Jurkat, Clone E6-1 (cell line): ENCODE data around the gene SENP1.

ENCODE experiments used
- DNase-seq: peaks from one replicate; pipeline ENCODE4 v3.0.0-alpha.2; 2011; ENCODE audit warnings: low read depth, low spot score
- H3K4me3 ChIP-seq: 2 replicates; pipeline ENCODE4 v1.5.1; 2011; ENCODE audit warnings: mild to moderate bottlenecking, low read length, control low read depth, moderate library complexity

The SENP1 gene

GRCh38 chr12:48005001-48005749, 100.7 kb downstream of the SENP1 start:
- H3K4me3 ChIP-seq, result no peak overlapping the region
- no peak for DNase-seq

- DNase-seq, result no peak
These were observed 101.6 kb downstream of the SENP1 start, which contains the start of gene COL2A1 for GRCh38 chr12:48004053-48004941. Gene COL2A1 (minus strand): TSS chr12:48004476. CDS start chr12:48004321, 155 bp downstream.

GRCh38 chr12:48003226-48004052, 102.4 kb downstream of the SENP1 start:
- no peak for DNase-seq
- H3K4me3 ChIP-seq, result no peak overlapping the region

More at GRCh38 chr12:48004053-48004941, 101.6 kb downstream of the SENP1 start, which contains the start of gene COL2A1:
- H3K4me3 ChIP-seq, result no peak within 1 kb of the TSS

- no peak for DNase-seq
- no peak overlapping the region for H3K4me3 ChIP-seq
These were observed 103.1 kb downstream of the SENP1 start for GRCh38 chr12:48002773-48003218.

- no peak for DNase-seq
- H3K4me3 ChIP-seq, result no peak overlapping the region
These were observed 103.5 kb downstream of the SENP1 start for GRCh38 chr12:48002414-48002730.

- no peak overlapping the region for H3K4me3 ChIP-seq
- DNase-seq, result no peak
These were observed 104.1 kb downstream of the SENP1 start for GRCh38 chr12:48001505-48002413.

GRCh38 chr12:48000878-48001504, 104.9 kb downstream of the SENP1 start:
- H3K4me3 ChIP-seq, result no peak overlapping the region
- no peak for DNase-seq

GRCh38 chr12:47999816-48000215, 106.1 kb downstream of the SENP1 start:
- DNase-seq, result no peak
- H3K4me3 ChIP-seq, result no peak overlapping the region

- DNase-seq, result no peak
- H3K4me3 ChIP-seq, result no peak overlapping the region
These were observed 108.6 kb downstream of the SENP1 start for GRCh38 chr12:47997321-47997720.

- DNase-seq, result no peak
- H3K4me3 ChIP-seq, result no peak overlapping the region
These were observed 109.9 kb downstream of the SENP1 start for GRCh38 chr12:47995981-47996401.

GRCh38 chr12:47993491-47993890, 112.4 kb downstream of the SENP1 start:
- no peak for DNase-seq
- no peak overlapping the region for H3K4me3 ChIP-seq
